Natural killer cell (primary cell): Measurements from ENCODE around the gene UBN1. TPM values are rescaled to one million over a fixed set of nuclear protein-coding genes. Genes with fewer than 3 reads are reported as not detected.

Source experiments
- ATAC-seq, 3 donors: fragments of 150-1000 bp in 2 of 3; fragments of 200-7000 bp in 1 of 3; cut with Tn5 transposase; 1 replicate in 1 of 3; 2 replicates in 2 of 3; pipeline ENCODE4 v1.10.0; 2021; ENCODE audit warnings: mild to moderate bottlenecking in 2 of 3, moderate library complexity in 2 of 3
- DNase-seq, 2 donors: peaks; one replicate each; pipeline versions ENCODE4 v3.0.0 to v3.0.0-alpha.2; 2013 to 2021; ENCODE audit warnings: mixed read lengths in 1 of 2
- H3K27ac ChIP-seq: one replicate; pipeline ENCODE4 v1.5.1; 2013; ENCODE audit warnings: mild to moderate bottlenecking, low read length
- H3K27me3 ChIP-seq: one replicate; pipeline ENCODE4 v1.6.1; 2013; ENCODE audit warnings: low read length; ENCODE audit not compliant: control insufficient read depth, insufficient read depth
- H3K36me3 ChIP-seq: one replicate; pipeline ENCODE4 v1.6.1; 2013; ENCODE audit warnings: low read length; ENCODE audit not compliant: control insufficient read depth, insufficient read depth
- H3K4me1 ChIP-seq: one replicate; pipeline ENCODE4 v1.6.1; 2013; ENCODE audit warnings: low read length; ENCODE audit not compliant: control insufficient read depth, insufficient read depth
- H3K4me3 ChIP-seq: one replicate; pipeline ENCODE4 v1.5.1; 2013; ENCODE audit warnings: low read length
- H3K9me3 ChIP-seq: one replicate; pipeline ENCODE4 v1.6.1; 2013; ENCODE audit warnings: low read length; ENCODE audit not compliant: control insufficient read depth, insufficient read depth
- H3K27ac Mint-ChIP-seq, 2 donors: one replicate each; pipeline ENCODE4 v1.8.0; 2022; ENCODE audit warnings: mild to moderate bottlenecking in 2 of 2, mixed read lengths in 2 of 2, moderate library complexity in 1 of 2
- H3K27me3 Mint-ChIP-seq, 2 donors: one replicate each; pipeline ENCODE4 v1.8.0; 2022; ENCODE audit warnings: low read depth in 2 of 2, mixed read lengths in 2 of 2
- H3K36me3 Mint-ChIP-seq: one replicate; pipeline ENCODE4 v1.8.0; 2022; ENCODE audit warnings: mixed read lengths
- H3K4me1 Mint-ChIP-seq, 2 donors: one replicate each; pipeline ENCODE4 v1.8.0; 2022; ENCODE audit warnings: mixed read lengths in 2 of 2
- H3K4me3 Mint-ChIP-seq: one replicate; pipeline ENCODE4 v1.8.0; 2022; ENCODE audit warnings: mild to moderate bottlenecking, moderate library complexity, mixed read lengths
- H3K9me3 Mint-ChIP-seq, 2 donors: one replicate each; pipeline ENCODE4 v1.8.0; 2022; ENCODE audit warnings: mixed read lengths in 2 of 2
- CTCF ChIP-seq: fragments of 200-600 bp; IDR thresholded peaks from one replicate; pipeline ENCODE4 v1.8.0; 2022; ENCODE audit warnings: antibody characterized with exemption
- WGBS: methylation state at CpG from one replicate; pipeline ENCODE4 v1.1.7; 2013; ENCODE audit warnings: missing lambda C conversion rate; ENCODE audit not compliant: insufficient coverage; 5-methylcytosine and 5-hydroxymethylcytosine counted together
- intact Hi-C: fragments of 100-400 bp; cut with micrococcal nuclease; formaldehyde crosslinking; loops from one replicate; pipeline ENCODE4 v1.14.2; 2022
- total RNA-seq, 4 donors: library from RNA; stranded (reverse); fragments of 120-200 nt in 1 of 4; gene quantifications; one replicate each; pipeline versions ENCODE4 v1.2.3 to v1.2.4, GENCODE V29; 2013 to 2022

Gene UBN1
- total RNA-seq, 3 donors from 2014 or later (not counting 1 experiment from before 2014, with no cell fraction given) = 70.5 to 81.6 (median 79.9) TPM

GRCh38 chr16:4891097-4891885, 44.0 kb downstream of the UBN1 start:
- H3K27me3 Mint-ChIP-seq = no peaks in the 10 kb centered on the region
- DNase-seq = no peak
- TF ChIP-seq CTCF = no peak
- no peak overlapping the region for H3K4me3 Mint-ChIP-seq
- intact Hi-C loops = no loop called here
- H3K36me3 ChIP-seq = peaks cover 3% of the 10 kb centered on the region
- H3K4me3 ChIP-seq = no peak overlapping the region
- no peaks in the 10 kb centered on the region for H3K4me1 ChIP-seq
- no peak overlapping the region for H3K27ac Mint-ChIP-seq
- peaks cover 2% of the 10 kb centered on the region for H3K36me3 Mint-ChIP-seq
- no peaks in the 10 kb centered on the region for H3K9me3 ChIP-seq
- H3K4me1 Mint-ChIP-seq = peaks cover 2 to 6% of the 10 kb centered on the region in 2 donors
- H3K27me3 ChIP-seq = no peaks in the 10 kb centered on the region
- no peaks in the 10 kb centered on the region for H3K9me3 Mint-ChIP-seq
- 93% methylated on average over 16 of the region's 16 CpGs for WGBS
- ATAC-seq = no peak
- H3K27ac ChIP-seq = no peak overlapping the region

- DNase-seq (no peak), ATAC-seq (no peak)
- Mint-ChIP-seq H3K4me1 (peaks cover 0 to 6% of the 10 kb centered on the region in 2 donors), H3K36me3 (no peaks in the 10 kb centered on the region), H3K9me3 (no peaks in the 10 kb centered on the region), H3K4me3 (no peak overlapping the region), H3K27ac (no peak overlapping the region), H3K27me3 (no peaks in the 10 kb centered on the region)
- WGBS = 85% methylated on average over 12 of the region's 12 CpGs
- H3K27me3 ChIP-seq = no peaks in the 10 kb centered on the region
- no peak overlapping the region for H3K27ac ChIP-seq
- H3K9me3 ChIP-seq = no peaks in the 10 kb centered on the region
- H3K4me1 ChIP-seq = no peaks in the 10 kb centered on the region
- no peak overlapping the region for H3K4me3 ChIP-seq
- no peak for TF ChIP-seq CTCF
- peaks cover 2% of the 10 kb centered on the region for H3K36me3 ChIP-seq
- intact Hi-C loops = no loop called here
Measured at GRCh38 chr16:4891886-4892216, 44.6 kb downstream of the UBN1 start.

GRCh38 chr16:4892361-4893102, 45.3 kb downstream of the UBN1 start:
- WGBS = 63% methylated on average over 23 of the region's 23 CpGs
- Mint-ChIP-seq H3K4me1 (peaks cover 0 to 6% of the 10 kb centered on the region in 2 donors), H3K9me3 (no peaks in the 10 kb centered on the region), H3K27ac (no peak overlapping the region), H3K4me3 (no peak overlapping the region), H3K27me3 (no peaks in the 10 kb centered on the region), H3K36me3 (no peaks in the 10 kb centered on the region)
- intact Hi-C loops = no loop called here
- Histone ChIP-seq H3K27me3 (no peaks in the 10 kb centered on the region), H3K36me3 (no peaks in the 10 kb centered on the region), H3K27ac (no peak overlapping the region), H3K4me3 (no peak overlapping the region), H3K9me3 (no peaks in the 10 kb centered on the region), H3K4me1 (no peaks in the 10 kb centered on the region)
- no peak for TF ChIP-seq CTCF
- ATAC-seq (peak in 1 of 3 donors; percentile 24), DNase-seq (no peak)
